NCI-H526 treated with DMSO at 0.1 percent for 48 hours (cell line): ENCODE data around the gene AZU1.
"Not testable (repeated sequence)": the region's sequence is repeated elsewhere in the genome, so short reads cannot be mapped to it uniquely, and the experiment has no call there.

Source experiments
- DNase-seq: peaks from one replicate; lab custom pipeline; 2025; lab: John Stamatoyannopoulos, UW

Gene AZU1

DNA sequence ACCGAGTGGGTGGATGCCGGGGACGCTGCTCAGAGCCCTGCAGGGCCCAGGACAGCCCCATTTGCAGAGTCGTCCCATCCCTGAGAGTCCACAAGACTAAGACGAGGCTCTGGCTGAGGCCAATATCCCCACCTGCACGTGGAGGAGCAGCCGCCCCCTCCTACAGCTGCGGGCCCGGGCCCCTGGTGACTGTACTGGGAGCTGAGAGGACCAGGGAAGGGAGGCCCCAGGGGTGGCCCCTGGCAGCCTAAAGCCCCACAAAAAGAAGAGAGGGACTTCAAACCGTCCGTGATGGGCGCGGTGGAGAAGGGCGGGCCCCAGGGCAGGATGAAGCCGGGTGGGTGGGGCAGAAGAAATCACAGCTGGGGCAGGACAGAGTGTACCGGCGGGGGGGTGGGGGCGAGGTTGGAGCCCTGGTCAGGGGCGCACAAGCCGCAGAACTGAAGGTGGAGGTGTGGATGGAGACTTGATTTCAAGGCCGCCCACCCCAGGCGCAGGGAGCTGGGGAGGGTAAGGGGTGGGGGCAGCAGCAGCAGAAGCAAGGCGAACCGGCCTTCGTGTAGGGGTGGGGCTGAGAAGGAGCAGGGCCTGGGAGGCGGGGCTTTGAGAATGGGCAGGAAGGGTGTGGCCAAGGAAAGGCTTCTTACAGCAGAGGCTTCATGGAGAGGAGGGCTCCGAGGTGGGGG, 44.8 kb downstream of the AZU1 start:
- no peak for DNase-seq

- no peak for DNase-seq
Measured at GRCh38 chr19:873084-873483, 45.4 kb downstream of the AZU1 start.

DNA sequence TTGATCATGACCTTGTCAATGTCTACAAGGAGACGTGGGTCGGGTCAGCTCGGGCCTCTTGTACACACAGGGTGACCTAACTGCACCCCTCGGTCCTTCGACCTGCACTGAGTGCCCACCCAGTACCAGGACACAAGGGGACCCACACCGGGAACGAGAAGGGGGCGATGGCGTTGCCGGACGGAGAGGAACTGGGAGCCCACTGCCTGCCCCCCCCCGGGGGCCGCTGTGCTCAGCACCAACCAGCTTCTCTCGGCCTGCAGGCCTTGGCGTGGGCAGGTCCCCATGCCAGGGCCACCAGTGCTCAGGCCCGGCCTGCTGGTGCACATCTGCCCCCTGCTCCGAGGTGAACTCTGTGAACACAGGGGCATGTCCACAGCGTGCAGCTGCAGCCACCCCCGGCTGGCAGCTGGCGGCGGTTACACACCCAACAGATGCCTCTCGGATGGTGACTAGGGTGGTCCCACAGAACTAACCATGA, 46.0 kb downstream of the AZU1 start:
- DNase-seq = no peak

DNA sequence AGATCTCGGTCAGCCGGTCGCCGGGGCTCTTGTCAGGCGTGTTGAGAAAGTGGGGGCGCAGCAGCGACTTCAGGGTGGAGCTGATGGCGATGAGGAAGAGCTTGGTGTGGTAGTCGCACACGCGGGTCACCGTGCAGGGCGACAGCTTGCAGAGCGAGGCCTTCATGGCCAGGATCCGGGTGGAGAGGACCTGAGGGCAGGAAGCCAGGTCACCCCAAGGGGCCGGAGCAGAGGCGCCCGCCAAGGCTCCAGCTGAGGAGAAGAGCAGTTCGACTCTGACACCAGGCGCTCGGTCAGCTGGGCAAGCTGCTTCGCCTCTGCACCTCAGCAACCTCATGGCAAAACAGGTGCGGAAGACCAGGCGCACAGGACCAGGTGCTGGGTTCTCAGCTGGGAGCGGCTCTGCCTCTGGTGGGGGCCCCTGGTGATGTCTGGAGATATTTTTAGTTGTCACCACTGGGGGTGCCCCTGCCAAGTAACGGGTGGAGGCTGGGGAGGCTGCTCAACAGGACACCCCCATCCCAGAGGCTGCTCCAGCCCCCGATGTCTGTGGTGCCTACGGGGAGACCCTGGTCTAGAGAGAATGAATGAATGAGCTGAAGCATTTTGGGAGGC, 47.7 kb downstream of the AZU1 start:
- no peak for DNase-seq

DNA sequence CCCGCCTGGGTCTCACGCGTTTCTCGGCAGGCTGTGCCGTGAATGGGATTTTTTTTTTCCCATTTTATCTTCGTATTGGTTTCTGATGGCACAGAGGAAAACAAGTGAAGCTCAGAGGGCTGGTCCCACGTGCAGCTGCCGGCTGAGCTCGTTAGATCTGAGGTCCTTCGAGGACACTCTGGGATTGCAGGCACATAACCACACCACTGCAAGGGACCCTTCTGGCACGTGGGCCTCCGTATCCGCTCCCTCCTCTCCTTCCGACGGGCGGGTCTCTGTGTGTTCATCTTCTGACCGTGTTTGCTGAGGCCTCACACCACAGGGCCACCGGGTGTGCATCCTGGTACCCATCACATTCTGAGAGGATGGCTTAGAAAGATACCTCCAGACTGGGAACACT, 48.5 kb downstream of the AZU1 start:
- no peak for DNase-seq

DNA sequence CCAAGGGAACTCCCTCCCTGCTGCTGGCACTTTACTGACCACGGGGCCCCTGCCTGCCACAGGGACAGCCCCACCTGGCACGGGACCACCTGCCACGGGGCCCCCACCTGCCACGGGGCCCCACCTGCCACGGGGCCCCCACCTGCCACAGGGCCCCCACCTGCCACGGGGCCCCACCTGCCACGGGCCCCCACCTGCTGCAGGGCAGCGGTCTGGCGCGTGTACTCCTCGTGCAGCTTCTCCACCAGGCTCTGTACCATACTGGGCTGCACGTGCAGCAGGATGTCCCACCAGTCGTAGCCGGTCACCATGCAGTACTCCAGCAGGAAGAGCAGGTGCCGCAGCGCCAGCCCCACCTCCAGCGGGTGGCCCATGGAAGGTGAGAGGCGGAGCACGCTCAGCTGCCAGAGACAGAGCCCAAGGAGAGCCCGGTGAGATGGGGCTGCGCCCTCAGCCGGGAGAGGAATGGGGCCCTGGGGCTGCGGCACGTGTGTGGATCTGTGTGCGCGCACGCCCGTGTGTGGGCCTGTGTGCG, 49.2 kb downstream of the AZU1 start:
- DNase-seq = no peak

- not testable (repeated sequence) for DNase-seq
Measured at GRCh38 chr19:877992-878660, 50.5 kb downstream of the AZU1 start.

- not testable (repeated sequence) for DNase-seq
Measured at GRCh38 chr19:878751-879561, 51.3 kb downstream of the AZU1 start.

DNA sequence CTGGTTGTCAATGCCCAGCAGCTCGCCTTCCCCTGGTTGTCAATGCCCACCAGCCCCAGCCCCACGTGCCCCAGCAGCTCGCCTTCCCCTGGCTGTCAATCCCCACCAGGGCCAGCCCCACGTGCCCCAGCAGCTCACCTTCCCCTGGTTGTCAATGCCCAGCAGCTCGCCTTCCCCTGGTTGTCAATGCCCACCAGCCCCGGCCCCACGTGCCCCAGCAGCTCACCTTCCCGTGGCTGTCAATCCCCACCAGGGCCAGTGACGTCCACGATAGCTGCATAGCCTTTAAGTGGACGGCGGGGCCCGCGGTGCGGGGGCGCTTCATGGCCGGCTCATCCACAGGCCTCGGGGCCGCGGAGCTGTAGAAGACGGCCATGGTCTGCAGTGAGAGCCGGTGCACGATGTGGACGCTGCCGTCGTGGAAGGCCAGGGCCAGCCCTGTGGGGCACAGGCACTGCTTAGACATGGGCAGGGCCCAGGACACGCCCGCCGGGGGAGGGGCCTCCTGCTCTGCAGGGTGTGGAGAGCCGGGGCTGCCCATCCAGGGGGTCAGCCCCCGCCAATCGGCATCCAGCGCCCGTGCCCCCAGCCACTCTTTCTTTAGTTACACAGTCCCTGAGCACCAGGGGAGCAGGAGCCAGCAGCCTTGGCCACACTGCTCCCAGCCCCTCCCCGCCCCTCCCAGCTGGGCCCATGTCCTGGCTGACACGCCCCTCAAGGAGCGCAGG, 52.2 kb downstream of the AZU1 start:
- no peak for DNase-seq
